Stimulated activated CD4-positive, alpha-beta T cell treated with anti-CD3 and anti-CD28 coated beads, Interleukin-1b, Interleukin-23, amount 100 ng/mL, for 1 hour (primary cell): Measurements from ENCODE around the gene ITPR3.

Experiments
- DNase-seq, 2 donors: peaks; one replicate each; pipeline ENCODE4 v3.0.0-alpha.2; 2020; ENCODE audit warnings: low read depth in 2 of 2

Gene ITPR3

DNA sequence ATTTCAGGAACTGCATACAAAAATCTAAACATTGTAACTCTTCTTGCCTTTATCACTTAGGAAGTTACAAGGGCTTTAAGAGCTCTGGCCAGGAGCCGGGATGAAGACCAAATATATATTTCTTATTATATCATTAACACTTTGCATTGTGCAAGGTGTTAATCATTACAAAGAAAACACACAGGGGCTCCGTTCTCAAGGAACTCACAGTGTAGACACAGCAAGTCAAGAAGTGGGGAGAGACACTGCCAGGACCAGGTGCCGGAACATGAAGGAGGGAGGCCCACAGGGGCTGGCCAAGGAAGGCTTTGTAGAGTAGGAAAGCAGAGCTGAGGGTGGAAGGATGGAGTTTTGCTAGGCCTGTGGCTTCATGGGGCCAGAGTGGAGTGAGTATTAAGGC lies 17.4 kb downstream of the ITPR3 start:
- no peak for DNase-seq

DNA sequence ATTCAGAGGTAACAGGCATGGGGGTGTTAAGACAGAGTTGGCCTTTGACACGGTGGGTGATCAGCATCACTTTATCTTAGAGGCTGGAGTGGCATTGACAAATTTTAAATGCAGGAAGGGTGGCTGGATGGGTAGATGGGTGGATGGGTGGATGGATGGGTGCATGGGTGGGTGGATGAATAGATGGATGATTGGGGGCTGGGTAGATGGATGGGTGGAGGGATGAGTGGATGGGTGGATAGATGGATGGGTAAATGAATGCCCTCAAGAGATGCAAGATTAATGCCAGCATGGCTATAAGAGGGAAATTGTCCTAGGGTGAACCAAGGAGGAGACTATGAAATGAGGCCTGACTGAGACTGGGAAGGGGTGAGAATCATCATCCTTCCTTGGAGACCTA lies 18.4 kb downstream of the ITPR3 start:
- DNase-seq = no peak

DNA sequence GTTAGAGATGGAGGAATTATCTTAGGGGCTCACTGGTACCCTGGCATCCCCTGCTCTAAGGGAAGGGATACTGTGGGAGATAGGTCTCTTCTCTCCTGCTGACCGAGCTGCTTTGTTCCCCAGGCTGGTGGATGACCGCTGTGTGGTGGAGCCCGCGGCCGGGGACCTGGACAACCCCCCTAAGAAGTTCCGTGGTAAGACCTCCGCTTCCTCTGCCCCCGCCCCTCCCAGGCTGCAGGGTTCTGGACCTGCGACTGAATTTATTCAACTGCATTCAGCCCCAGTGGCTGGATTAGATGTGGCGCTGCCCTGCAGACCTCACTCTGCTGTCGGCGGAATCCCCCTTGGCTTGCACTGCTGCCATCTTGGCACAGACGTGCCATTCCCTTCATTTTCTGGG lies 19.2 kb downstream of the ITPR3 start:
- DNase-seq = no peak

DNA sequence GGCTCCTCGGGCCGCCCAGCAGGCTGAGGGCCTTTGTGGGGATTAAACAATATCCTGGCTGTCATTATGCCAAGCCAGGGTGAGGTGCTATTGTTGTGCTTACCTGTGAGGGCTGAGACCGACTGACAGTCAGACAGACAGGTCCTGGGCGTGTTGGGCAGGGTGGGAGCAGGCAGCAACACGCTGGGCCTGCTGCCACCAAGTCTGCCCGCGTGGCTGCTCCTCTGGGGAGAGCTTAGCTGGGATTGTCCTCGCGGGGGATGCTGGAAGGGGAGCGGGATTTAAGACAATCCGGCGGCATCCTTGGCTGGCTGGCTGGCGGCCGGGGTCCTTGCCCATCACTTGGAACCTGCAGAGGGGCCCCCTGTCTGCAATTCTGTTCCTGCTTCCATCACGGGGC lies 20.0 kb downstream of the ITPR3 start:
- DNase-seq = no peak

DNA sequence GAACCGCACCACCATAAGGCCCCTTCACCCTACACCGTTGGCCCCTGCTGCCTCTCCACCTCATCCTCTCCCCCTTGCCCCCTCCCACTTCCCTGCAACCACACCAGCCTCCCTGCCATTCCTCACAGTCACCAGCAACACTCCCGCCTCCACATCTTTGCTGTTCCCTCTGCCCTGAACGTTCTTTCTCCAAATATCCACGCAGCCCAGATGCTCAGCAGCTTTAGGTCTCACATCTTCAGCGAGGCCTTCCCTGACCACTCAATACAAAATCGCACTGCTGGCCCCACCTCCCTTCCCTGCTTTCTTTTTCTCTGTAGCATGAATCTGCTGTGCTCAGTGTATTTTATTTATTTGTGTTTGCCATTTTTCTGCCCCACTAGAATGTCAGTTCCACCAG lies 20.5 kb downstream of the ITPR3 start:
- no peak for DNase-seq

DNA sequence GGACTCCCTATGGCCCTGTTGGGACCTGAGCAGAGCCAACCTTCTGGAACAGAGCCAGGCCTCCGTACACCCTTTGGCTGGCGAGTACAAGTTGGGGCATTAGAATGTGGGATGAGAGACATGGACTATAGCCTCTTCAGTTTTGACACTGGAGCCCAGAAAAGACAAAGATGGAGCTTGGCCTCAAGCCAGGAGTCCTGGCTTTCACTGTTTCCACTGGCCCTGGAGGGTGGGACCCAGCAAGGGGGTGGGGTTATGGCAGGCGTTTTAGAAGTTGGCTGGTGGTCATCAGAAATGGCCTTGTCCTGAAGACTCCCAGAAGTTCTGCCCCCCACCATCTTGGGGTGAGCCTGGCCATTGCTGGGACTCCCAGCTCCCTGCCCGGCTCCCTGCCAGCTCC lies 21.8 kb downstream of the ITPR3 start:
- DNase-seq = no peak

DNA sequence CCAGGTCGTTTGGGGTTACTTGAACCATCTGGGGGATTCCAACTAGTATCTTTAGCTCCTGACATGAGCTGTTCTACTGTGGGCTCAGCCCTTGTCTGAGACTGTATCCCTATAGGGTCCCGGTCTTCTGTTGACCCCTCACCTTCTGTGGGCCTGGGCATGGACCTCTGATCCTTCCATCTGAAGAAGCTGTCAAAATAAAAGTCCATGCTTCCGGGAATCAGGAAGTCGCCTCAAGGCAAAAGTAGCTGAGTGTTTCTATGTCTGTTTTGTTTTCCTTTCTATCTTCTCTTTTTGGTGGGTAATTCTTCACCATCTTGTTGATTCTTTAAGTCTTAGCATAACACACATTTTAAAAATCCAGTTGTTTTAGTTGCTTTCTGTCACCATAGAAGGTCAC lies 30.3 kb downstream of the ITPR3 start:
- no peak for DNase-seq

DNA sequence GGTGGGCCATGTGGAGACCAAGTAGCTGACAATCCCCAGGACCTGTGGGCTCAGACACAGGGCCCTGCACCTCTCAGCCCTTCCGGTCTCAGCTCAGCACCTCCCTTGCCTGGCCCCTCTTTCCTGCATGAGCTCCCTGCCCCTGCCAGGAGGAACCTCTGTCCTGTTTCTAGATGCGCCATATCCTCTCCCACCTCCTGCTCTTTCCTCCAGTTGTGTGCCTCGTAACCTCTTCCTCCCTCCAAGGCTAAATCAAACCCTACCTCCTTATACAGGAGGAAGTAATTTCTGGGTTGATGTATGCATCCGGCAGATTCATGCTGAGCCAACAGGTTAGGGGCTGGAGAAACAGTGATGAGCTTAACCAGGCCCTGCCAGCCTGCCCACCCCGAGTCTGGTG lies 30.9 kb downstream of the ITPR3 start:
- DNase-seq = no peak

DNA sequence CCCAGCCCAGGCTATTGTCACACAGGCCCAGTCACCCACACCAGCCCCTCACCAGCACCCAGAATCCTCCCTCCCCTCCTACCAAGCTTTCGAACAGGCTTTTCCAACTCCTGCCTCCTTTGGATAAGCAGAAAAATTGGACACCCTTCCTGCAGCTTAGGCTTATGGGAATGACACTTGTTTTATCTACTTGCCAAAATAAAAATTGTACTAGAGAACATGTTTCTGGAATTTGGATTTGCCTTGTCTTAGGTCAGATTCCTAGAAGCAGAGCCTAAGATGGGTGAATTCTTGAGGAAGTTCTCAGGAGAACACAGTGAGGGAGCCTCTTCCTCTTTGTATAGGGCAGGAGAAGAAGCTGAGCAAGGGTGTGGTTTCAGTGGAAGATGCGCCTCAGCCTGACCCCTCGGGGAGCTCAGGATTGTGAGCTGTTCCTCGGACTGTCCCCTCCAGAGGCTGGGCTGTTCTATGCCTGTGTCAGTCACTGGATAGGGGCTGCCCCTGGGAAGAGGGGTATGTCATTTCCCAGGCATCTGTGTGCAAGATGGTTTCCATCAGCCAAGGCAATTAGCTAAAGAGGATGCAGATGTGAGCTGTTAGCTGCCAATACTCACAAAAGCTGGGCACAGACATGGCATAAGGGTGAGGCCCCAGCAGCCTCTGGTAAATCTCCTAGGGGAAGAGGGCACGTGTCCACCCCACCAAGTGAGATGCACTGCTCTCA lies 33.9 kb downstream of the ITPR3 start:
- no peak for DNase-seq

DNA sequence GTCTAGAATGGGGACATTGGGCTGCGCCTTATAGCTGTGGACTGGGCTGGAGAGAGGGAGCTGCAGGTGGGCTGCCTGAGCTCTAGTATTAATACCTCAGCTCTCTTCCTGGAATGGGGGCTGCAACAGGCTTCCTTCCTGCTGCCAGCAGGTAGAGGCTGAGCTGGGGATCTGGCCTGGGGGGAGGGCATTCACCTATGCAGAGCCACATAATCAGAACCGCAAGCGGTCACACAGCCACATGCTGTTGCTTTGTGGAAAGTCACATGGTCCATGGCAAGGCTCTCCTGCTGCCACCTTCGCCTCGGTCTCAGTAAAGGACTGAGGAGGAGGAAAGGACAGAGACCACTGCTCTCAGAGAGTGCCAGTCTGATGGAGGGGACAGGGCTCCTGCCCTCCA lies 35.7 kb downstream of the ITPR3 start:
- no peak for DNase-seq

DNA sequence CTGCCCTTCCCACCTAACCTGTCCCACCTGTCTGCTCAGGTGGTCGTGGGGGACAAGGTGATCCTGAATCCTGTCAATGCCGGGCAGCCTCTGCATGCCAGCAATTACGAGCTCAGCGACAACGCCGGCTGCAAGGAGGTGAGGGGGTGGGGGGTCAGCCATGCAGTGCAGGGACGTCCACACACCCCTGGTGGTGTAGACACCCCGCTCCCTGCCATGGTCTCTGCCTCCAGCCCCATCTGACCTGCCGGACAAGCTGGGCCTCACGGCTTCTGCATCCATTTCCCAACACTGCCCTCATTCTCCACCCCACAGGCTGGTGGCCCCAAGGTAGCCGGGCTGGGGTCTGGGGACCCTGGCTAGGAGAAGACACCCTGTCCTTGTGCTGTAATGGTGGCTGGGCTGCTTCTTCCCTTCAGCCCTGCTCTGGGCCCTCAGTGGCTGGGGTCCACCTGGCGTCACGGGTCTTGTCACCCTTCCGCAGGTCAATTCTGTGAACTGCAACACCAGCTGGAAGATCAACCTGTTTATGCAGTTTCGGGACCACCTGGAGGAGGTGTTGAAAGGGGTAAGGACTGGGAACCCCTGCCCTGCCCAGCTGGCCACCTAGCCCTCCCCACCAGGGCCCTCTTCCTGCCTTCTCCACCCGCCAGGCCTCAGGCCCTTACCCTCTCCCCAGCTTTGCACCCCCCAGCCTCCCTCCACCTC lies 38.0 kb downstream of the ITPR3 start:
- no peak for DNase-seq

DNA sequence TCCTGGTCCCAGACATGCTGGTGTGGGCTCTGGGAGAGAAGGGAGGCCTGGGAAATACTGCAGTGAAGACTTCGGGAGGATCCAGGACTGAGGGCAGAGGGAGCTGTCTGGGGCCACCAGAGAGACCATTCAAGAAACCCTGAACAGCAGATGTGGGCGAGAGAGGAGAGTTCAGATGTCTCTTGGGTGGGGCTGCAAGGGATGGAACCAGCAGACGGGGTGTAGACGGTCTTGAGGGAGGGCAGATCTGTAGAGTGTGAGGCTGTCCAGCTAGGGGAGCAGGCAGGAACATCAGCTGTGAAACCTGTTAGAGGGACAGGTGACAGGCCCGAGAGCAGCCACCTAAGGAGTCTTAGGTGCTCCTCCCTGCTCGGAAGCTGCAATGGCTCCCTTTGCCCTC lies 38.9 kb downstream of the ITPR3 start:
- no peak for DNase-seq

DNA sequence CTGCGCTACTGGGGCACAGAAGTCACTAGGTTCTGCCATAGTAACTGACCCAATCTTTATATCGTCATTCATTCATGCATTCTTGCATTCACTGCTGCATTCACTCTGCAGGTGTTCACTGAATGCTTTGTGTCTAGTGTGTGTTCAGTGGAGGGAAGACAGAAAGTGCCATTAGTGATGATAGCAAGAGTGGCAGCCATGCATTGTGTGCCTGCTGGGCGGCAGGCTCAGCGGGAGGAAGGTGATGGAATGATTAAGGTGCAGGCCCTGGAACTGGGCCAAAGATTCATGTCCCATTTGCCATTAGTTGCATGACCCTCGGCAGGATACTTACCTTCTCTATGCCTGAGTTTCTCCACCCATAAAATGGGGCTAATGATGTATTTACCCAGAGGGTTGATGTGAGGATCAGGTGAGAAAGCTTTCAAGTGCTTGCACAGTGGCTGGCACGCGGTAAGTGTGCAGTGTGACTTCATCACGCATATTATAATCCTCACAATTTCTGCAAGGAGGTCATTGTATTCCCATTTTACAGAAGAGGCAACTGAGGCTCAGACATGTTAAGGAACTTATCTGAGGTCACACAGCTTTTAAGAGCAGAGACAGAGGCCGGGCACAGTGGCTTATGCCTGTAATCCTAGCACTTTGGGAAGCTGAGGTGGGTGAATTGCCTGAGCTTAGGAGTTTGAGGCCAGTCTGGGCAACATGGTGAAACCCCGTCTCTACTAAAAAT lies 40.1 kb downstream of the ITPR3 start:
- no peak for DNase-seq

DNA sequence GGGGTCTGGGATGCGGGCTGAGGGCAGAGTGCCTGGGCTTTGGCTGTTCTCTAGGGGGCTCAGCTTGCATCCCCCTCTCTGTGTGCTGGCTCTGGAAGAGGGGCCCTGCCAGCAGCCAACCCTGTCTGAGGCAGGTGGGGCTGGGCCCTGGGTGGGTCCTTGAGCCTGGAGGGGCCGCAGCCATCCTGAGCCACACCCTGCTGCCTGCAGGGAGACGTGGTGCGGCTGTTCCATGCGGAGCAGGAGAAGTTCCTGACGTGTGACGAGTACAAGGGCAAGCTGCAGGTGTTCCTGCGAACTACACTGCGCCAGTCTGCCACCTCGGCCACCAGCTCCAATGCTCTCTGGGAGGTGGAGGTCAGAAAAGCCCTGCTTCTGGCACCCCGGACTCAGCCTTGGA lies 41.2 kb downstream of the ITPR3 start:
- no peak for DNase-seq

DNA sequence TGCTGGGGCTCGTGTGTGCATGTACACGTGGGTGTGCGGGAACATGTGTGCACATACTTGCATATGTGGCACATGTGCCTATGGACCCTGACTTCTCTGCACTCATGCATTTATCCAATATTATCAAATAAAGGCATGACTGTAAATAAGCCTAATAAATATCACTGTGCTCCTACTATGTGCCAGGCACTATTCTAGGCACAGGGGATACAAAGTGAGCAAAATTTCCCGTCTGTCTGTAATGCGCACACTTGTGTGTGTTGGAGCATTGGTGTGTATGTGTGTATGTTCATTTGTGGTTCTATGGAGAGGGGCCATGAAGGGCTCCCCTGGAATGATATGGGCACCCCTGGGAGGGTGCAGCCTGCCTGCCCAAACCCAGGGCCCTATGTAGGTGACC lies 41.9 kb downstream of the ITPR3 start:
- no peak for DNase-seq

DNA sequence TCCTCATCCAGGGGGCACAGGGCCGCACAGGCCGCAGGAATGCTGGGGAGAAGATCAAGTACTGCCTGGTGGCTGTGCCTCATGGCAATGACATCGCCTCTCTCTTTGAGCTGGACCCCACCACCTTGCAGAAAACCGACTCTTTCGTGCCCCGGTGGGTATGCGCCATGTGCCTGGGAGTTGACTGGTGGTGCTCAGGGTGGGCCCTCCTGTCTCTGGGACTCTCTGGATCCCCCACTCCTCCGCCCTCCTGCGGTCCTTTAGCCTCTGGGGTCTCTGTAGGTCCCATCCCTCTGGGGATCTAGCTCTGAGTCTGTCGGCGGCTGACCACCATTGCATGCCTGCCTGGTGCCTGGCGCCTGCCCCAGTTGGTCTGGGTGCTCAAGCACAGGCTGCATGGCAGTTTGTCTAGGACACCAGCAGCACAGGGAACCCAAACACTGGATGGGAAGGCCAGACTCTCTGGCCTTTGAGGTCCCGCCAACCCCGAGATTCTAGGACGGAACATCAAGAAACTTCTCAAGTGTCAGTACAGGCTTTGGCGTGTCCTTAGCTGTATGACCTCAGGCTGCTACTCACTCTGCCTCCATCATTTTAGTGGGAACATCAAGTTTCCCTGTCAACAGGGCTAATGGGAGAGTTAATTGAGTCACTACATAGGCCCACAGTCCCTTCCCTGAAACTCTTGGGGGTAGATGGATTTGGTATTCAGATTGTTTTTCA lies 42.8 kb downstream of the ITPR3 start:
- DNase-seq = no peak

DNA sequence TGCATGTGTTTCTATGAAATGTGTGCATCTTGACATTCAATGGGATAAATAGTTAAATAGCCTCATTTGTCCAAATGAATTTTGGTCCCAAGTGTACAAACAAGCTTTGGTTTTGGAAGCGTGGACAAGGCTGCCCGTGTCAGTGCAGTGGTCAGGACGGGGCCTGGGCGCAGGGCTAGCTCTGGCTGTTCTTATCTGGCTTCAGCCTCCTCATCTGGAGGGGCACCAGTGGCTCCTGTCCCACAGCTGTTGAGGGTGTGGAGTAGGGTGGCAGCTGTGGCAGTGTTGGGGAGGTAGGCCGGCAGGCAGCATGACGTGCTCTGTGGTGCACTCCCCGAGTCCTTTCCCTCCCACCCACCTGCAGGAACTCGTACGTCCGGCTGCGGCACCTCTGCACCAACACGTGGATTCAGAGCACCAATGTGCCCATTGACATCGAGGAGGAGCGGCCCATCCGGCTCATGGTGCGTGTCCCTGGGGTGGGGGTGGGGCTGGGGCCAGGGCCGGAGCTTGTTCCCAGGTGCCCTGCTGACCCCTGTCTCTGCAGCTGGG lies 43.5 kb downstream of the ITPR3 start:
- DNase-seq = no peak

DNA sequence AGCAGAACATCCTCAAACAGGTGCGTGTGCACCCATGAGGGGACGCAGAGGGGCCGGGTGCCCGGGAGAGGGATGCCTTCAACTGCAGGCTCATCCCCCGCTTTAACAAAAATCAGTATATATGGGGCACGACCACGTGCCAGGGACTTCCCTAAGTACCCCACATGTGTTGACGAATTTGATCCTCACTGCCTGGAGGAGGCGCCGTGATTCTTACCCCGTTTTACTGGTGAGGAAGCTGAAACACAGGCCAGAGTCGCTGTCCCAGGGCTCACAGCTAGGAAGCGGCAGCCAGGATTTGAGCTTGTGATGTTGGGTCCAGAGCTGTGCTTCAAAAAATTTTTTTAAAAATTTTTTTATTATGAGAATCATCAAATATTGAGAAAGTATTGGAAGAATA lies 44.8 kb downstream of the ITPR3 start:
- DNase-seq = no peak

DNA sequence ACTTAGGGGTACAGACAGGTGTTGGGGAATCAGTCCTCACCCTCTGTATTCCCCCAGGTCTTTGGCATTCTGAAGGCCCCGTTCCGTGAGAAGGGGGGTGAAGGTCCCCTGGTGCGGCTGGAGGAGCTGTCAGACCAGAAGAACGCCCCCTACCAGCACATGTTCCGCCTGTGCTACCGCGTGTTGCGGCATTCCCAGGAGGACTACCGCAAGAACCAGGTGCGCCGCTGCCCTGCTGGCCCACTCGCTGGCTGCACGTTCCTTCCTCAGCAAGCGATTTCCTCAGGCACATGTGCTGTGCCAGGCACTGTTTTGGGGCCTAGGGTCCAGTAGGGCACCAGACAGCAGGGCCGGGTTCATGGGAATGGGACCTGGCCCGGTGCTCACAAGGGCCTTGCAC lies 46.0 kb downstream of the ITPR3 start:
- DNase-seq = no peak

DNA sequence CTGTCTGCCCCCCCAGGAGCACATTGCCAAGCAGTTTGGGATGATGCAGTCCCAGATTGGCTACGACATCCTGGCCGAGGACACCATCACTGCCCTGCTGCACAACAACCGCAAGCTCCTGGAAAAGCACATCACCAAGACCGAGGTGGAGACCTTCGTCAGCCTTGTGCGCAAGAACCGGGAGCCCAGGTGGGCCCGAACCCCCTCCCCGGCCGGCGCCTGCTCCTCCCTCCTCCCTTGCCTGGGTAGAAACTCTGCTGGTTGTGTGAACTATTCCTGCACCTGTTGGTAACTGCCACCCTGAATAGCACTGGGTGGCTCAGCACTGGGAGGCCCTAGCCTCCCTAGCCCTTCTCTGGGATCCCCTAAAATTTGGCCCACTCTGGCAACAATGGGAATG lies 46.7 kb downstream of the ITPR3 start:
- no peak for DNase-seq

DNA sequence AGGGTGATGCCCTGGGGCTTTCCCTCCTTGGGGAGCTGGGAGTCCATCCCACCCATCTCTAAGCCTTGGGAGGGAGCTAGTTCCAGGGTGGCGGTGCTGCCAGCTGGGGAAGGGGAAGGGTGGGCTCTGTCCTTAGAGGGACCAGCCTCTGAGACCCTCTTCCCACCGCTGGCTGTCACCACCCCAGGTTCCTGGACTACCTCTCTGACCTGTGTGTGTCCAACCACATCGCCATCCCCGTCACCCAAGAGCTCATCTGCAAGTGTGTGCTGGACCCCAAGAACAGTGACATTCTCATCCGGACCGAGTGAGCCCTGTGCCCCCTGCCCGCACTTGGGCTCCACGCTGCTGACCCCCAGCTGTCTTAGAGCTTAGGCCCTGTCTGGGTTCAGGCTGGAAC lies 47.2 kb downstream of the ITPR3 start:
- DNase-seq = no peak

DNA sequence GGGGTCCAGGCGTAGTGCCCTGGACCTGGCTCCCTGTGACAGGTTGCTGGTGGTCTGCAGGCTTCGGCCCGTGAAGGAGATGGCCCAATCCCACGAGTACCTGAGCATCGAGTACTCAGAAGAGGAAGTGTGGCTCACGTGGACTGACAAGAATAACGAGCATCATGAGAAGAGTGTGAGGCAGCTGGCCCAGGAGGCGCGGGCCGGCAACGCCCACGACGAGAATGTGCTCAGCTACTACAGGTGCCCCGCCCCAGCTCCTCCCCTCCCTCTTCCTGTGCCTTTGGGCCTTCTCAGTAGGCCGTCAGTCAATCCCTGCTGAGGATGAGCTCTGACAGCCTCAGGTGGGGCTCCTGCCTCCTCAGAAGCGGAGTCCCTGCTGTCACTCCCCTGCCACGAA lies 47.8 kb downstream of the ITPR3 start:
- DNase-seq = peak in 1 of 2 donors; percentile 42
